HUES64 (cell line): Measurements from ENCODE around the gene PPP1R15B.
A peak's percentile ranks its signal among the peaks of the same experiment; 100 is the strongest.
"Not testable (repeated sequence)": the region's sequence is repeated elsewhere in the genome, so short reads cannot be mapped to it uniquely, and the experiment has no call there.

ENCODE experiments used
- H3K27ac ChIP-seq: 2 replicates; pipeline ENCODE4 v1.7.0; 2013; ENCODE audit warnings: low read depth, low read length, inconsistent platforms
- H3K27me3 ChIP-seq: 2 replicates; pipeline ENCODE4 v1.6.1; 2013; ENCODE audit warnings: mild to moderate bottlenecking, low read length; ENCODE audit not compliant: insufficient read depth
- H3K36me3 ChIP-seq: 2 replicates; pipeline ENCODE4 v1.6.1; 2013; ENCODE audit warnings: mild to moderate bottlenecking, low read length; ENCODE audit not compliant: insufficient read depth
- H3K4me1 ChIP-seq: 2 replicates; pipeline ENCODE4 v1.6.1; 2013; ENCODE audit warnings: mild to moderate bottlenecking, low read length, moderate library complexity; ENCODE audit not compliant: insufficient read depth
- H3K4me3 ChIP-seq: 2 replicates; pipeline ENCODE4 v1.5.1; 2013; ENCODE audit warnings: mild to moderate bottlenecking, low read length, moderate library complexity
- H3K9ac ChIP-seq: 2 replicates; pipeline ENCODE4 v1.6.1; 2013; ENCODE audit warnings: mild to moderate bottlenecking, low read depth, low read length
- H3K9me3 ChIP-seq: 2 replicates; pipeline ENCODE4 v1.6.1; 2013; ENCODE audit warnings: low read depth, low read length; ENCODE audit not compliant: insufficient read depth
- WGBS: fragments of 150-250, 120-280 bp; methylation state at CpG from one replicate; pipeline ENCODE4 v1.1.7; 2013; ENCODE audit warnings: missing lambda C conversion rate; 5-methylcytosine and 5-hydroxymethylcytosine counted together

PPP1R15B gene

DNA sequence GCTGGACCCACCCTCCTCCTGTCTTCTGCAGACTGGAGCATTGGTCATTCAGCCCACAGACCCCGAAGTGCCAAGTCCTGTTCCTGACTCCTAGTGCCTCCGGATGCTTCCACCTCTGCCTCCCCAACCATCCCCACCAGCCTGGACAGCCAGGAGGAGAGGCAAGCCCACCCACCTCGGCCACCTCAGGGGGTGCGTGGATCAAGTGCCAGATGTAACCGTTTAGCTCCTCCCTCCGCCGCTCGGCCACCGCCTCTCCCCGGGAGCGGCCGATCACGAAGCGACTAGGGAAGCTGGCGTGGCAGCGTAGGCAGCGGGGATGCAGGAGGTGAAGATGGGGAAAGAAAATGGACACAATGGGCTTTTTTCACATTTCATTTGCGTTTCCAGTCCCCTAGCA is 18.1 kb upstream of the PPP1R15B start:
- H3K27ac ChIP-seq, result no peak overlapping the region
- H3K4me1 ChIP-seq, result no peaks in the 10 kb centered on the region
- 91% methylated on average over 18 of the region's 18 CpGs for WGBS
- peaks cover 44% of the 10 kb centered on the region for H3K36me3 ChIP-seq
- H3K4me3 ChIP-seq, result no peak overlapping the region
- H3K9me3 ChIP-seq, result no peaks in the 10 kb centered on the region
- no peaks in the 10 kb centered on the region for H3K27me3 ChIP-seq
- H3K9ac ChIP-seq, result no peak overlapping the region

DNA sequence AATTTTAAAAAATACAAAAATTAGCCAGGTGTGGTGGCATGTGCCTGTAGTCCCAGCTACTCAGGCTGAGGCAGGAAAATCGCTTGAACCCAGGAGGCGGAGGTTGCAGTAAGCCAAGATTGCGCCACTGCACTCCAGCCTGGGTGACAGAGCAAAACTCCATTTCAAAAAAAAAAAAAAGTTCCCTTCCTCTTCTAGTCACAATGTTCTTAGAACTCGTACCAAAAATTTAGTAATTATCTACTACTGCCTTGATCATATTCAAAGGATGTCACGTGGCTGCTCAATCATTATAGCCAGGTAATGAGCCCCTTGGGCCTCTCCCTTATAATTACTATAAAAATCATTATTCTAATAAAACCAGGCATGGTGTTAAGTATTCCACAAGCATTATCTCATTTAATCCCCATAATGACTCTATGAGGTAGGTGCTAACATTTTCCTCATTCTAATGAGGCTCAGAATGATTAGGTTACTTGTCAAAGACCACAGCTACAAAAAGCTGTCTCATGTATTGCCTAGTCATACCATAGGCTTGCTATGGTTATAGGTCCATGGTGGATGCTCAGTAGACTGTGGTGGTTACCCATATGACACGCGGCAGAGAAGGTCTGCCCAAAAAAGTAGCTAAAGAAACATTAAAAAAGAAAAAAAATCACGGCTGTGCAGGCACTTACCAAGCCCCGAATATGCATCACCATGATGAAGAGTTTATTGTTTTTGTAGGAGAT is 15.5 kb upstream of the PPP1R15B start:
- Histone ChIP-seq H3K9ac (no peak overlapping the region), H3K36me3 (peaks cover 33% of the 10 kb centered on the region), H3K4me1 (no peaks in the 10 kb centered on the region), H3K27ac (no peak overlapping the region), H3K9me3 (no peaks in the 10 kb centered on the region), H3K4me3 (no peak overlapping the region), H3K27me3 (no peaks in the 10 kb centered on the region)
- WGBS, result 96% methylated on average over 9 of the region's 9 CpGs

DNA sequence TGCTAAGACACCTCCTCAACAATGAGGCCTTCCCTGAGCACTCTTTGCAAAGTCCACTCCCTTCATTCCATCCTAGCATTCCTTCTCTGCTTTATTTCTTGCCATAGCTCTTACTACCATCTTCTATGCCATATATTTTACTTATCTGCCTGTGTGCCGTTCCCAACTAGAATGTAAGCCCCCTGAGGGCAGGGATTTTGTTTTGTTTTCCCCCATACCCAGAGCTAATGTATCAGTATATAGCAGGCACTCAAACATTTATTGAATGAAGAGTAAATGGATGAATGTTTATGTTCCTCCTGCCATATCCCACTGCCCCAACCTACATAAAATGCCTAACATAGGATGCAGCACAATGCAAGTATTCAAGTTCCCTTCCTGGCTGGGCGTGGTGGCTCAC is 14.9 kb upstream of the PPP1R15B start:
- peaks cover 29% of the 10 kb centered on the region for H3K36me3 ChIP-seq
- H3K27ac ChIP-seq, result no peak overlapping the region
- no peaks in the 10 kb centered on the region for H3K27me3 ChIP-seq
- WGBS, result 92% methylated on average over 2 of the region's 2 CpGs
- no peaks in the 10 kb centered on the region for H3K4me1 ChIP-seq
- no peak overlapping the region for H3K4me3 ChIP-seq
- no peaks in the 10 kb centered on the region for H3K9me3 ChIP-seq
- H3K9ac ChIP-seq, result no peak overlapping the region

DNA sequence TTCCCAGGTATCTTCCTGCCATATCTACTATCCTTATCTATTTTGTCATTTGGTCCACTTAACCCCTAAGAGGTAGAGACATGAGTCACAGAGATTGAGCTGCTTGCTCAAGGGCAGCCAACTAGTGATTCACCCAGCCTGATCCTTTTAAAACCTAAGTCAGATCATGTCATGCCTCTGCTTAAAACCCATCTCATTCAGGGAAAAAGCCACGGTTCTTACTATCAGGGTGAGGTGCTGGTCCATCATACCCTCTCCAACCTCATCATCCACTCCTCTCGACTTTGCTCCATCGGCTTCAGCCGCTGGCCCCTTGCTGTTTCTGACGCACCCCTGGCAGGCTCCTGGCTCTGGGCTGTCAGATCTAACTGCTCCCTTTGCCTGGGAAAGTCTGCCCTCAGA is 14.4 kb upstream of the PPP1R15B start:
- Histone ChIP-seq H3K4me3 (no peak overlapping the region), H3K27ac (no peak overlapping the region), H3K27me3 (no peaks in the 10 kb centered on the region), H3K4me1 (no peaks in the 10 kb centered on the region), H3K9me3 (no peaks in the 10 kb centered on the region), H3K9ac (no peak overlapping the region), H3K36me3 (peaks cover 29% of the 10 kb centered on the region)
- WGBS, result 89% methylated on average over 5 of the region's 5 CpGs

DNA sequence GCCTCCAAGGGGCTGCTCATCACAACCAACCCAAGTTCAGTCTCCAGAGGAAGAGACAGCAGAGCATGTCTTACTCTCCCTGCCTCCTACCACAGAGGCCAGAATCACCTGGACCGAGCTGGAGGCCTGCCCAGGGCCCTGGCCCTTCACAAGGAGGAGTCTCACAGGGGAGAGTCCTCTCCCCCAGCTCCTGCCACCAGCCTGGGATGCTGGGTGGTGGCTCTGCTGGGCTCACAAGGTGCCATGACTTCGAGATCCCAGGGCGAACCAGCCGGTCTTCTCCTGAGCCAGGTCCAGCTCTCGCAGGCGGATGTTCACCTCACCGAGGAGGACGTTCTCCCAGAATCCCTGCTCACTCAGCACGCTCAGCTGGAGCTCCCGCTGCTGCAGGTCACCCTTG is 13.0 kb upstream of the PPP1R15B start:
- peaks cover 29% of the 10 kb centered on the region for H3K36me3 ChIP-seq
- no peak overlapping the region for H3K27ac ChIP-seq
- H3K9ac ChIP-seq, result no peak overlapping the region
- H3K9me3 ChIP-seq, result no peaks in the 10 kb centered on the region
- peaks cover 9% of the 10 kb centered on the region for H3K4me1 ChIP-seq
- WGBS, result 92% methylated on average over 10 of the region's 10 CpGs
- H3K27me3 ChIP-seq, result no peaks in the 10 kb centered on the region
- no peak overlapping the region for H3K4me3 ChIP-seq

DNA sequence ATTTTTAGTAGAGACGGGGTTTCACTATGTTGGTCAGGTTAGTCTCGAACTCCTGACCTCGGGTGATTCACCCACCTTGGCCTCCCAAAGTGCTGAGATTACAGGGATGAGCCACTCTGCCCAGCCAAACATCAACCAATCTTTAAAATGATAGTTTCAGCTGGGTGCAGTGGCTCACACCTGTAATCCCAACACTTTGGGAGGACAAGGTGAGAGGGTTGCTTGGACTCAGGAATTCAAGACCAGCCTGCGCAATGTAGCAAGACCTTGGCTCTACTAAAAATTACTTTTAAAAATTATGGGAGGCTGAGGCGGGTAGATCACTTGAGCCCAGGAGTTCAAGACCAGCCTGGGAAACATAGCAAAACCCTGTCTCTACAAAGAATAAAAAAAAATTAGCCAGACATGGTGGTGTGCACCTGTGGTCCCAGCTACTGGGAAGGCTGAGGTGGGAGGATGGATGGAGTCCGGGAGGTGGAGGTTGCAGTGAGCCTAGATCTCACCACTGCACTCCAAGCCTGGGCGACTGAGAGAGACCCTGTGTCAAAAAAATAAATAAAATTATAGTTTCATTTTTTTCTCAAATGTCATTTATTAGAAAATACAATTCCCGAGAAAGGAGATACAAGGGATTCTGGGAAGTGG is 10.6 kb upstream of the PPP1R15B start:
- not testable (repeated sequence) for H3K4me3 ChIP-seq, H3K27me3 ChIP-seq, H3K9me3 ChIP-seq, H3K27ac ChIP-seq, H3K9ac ChIP-seq
- 94% methylated on average over 6 of the region's 8 CpGs for WGBS
- Histone ChIP-seq H3K36me3 (peaks cover 20% of the 10 kb centered on the region; the same call in 1 of the 2 replicates), H3K4me1 (peaks cover 16% of the 10 kb centered on the region)

DNA sequence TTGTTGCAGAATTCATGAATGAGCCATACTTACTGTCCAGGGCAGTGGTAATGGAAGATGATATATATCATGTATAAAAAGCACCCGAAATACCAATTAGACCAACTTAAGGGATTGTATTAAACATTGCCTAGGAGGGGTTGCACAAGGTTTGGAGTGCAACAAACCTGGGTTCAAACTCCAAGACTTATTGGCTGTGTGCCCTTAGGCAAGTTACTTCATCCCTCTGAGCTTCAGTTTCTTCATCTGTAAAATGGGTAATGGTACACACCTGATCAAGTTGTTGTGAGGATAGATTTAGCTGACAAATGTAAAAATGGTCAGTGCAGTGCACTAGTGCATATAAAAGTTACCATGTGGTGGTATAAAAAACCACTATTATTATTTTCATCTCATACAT is 9.8 kb upstream of the PPP1R15B start:
- Histone ChIP-seq H3K27ac (no peak overlapping the region), H3K4me3 (no peak overlapping the region), H3K9ac (no peak overlapping the region), H3K4me1 (peaks cover 18% of the 10 kb centered on the region), H3K9me3 (no peaks in the 10 kb centered on the region), H3K36me3 (peaks cover 19% of the 10 kb centered on the region; the same call in 1 of the 2 replicates), H3K27me3 (no peaks in the 10 kb centered on the region)
- WGBS, result 100% methylated on average over 1 of the region's 1 CpG

DNA sequence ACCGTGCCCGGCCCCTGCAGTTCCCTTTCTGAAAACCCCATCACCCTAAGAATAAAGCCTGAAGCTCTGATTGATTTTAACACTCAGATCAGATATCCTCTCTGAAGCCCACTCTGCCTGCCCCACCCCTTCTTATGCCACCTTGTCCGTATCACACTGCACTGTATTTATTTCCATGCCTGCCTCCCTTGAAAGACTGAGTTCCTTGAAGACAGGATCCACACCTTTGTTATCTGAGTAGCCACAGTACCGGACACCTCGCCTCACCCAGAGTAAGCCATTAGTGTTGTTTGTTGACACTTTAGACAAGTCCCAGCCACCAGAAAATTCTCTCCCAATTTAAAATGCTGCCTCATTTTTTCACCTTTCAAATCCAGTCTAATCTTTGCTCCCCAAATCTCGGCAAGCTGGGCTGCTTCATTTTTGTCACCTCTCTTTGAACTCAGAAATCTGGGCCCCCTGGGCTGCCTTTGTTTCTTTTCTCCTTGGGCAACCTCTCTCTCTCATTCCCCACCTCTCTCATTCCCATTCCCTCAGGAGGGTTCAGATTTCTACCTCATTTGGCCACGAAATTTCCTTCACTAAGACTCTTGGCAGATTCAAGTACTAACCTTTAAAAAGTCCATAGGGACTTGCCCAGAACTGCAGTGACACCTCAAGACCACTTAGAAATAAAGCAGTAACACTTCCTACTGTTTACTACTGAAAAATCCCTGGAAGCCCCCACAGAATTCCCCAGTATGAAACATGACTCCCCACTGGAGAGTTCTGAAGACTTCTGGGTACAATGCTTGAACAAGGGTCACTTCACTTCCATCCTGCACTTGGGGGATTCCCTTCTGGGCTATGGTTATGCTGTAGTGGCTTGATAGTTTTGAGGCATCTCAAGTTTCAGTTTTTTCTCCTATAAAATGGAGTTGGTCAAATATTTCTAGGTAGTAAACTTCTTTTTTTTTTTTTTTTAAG is 8.7 kb upstream of the PPP1R15B start:
- H3K27me3 ChIP-seq, result no peaks in the 10 kb centered on the region
- H3K4me1 ChIP-seq, result peaks cover 18% of the 10 kb centered on the region
- peak overlapping the region; percentile 27; the same call in 1 of the 2 replicates for H3K27ac ChIP-seq
- 68% methylated on average over 7 of the region's 7 CpGs for WGBS
- H3K36me3 ChIP-seq, result peaks cover 14% of the 10 kb centered on the region; the same call in 1 of the 2 replicates
- no peak overlapping the region; the same call in 1 of the 2 replicates for H3K9ac ChIP-seq
- H3K9me3 ChIP-seq, result no peaks in the 10 kb centered on the region
- H3K4me3 ChIP-seq, result no peak overlapping the region

DNA sequence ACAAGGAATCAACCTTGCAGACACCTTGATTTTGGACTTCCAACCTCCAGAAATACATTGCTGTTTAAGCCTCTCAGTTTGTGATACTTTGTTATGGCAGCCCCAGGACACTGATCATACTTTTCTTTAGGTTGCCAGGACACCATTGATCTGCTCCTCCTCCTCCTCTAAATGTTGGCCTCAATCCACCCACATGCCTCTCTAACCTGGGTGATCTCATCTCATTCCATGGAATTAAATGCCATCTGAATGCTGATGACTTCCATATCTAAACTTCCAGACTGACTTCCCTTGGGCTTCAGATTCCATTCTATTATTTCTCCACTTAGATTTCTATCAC is 7.4 kb upstream of the PPP1R15B start:
- H3K4me1 ChIP-seq, result peaks cover 18% of the 10 kb centered on the region
- peaks cover 6% of the 10 kb centered on the region; the same call in 1 of the 2 replicates for H3K36me3 ChIP-seq
- H3K27ac ChIP-seq, result no peak overlapping the region
- H3K4me3 ChIP-seq, result no peak overlapping the region
- H3K9me3 ChIP-seq, result no peaks in the 10 kb centered on the region
- no peaks in the 10 kb centered on the region for H3K27me3 ChIP-seq
- H3K9ac ChIP-seq, result no peak overlapping the region

DNA sequence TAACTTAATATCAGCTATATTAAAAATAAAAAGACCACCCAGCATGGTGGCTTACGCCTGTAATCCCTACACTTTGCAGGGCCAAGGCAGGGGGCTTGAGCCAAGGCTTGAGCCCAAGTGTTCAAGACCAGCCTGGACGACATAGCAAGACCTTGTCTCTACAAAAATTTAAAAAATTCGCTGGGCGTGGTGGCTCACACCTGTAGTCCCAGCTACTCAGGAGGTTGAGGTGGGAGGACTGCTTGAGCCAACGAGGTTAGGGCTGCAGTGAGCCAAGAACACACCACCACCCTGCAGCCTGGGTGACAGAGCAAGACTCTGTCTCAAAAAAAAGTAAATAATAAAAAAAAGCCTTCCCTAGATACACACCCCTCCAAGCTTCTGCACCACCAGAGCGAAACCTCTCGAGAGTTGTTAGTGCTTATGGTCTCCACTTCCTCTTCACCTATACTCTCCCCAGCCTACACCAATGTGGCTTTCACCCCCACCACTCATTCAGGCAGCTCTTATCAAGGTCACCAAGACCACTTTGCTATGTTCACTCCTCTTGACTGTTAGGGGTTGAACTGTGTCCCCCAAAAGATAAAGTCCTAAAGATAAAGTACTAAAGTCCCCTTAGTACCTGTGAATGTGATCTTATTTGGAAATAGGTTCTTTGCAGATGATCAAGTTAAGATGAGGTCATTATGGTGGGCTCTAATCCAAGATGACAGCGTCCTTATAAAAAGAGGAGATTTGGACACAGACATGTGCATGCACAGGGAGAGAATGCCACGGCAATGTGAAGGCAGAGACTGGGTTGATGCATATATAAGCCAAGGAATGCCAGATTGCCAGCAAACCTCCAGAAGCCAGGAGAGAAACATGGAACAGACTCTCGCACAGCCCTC is 6.8 kb upstream of the PPP1R15B start:
- Histone ChIP-seq H3K9ac (no peak overlapping the region), H3K9me3 (no peaks in the 10 kb centered on the region), H3K4me1 (peaks cover 18% of the 10 kb centered on the region), H3K36me3 (peaks cover 5% of the 10 kb centered on the region; the same call in 1 of the 2 replicates), H3K4me3 (no peak overlapping the region), H3K27me3 (no peaks in the 10 kb centered on the region), H3K27ac (no peak overlapping the region)
- 92% methylated on average over 10 of the region's 10 CpGs for WGBS
